Stimulated activated naive CD8-positive, alpha-beta T cell treated with anti-CD3 and anti-CD28 coated beads, Interleukin-15, amount 100 ng/mL, for 72 hours (primary cell): ENCODE results near the gene PCDHB12.
A peak's percentile ranks its signal among the peaks of the same experiment; 100 is the strongest.
"Not testable (repeated sequence)": the region's sequence is repeated elsewhere in the genome, so short reads cannot be mapped to it uniquely, and the experiment has no call there.

Experiments used
- ATAC-seq: fragments of 150-1000 bp; cut with Tn5 transposase; 2 replicates; pipeline ENCODE4 v1.10.0; 2021; ENCODE audit warnings: mild to moderate bottlenecking, moderate library complexity
- DNase-seq, 2 donors: peaks; one replicate each; pipeline ENCODE4 v3.0.0; 2021 to 2022
- H3K27ac Mint-ChIP-seq, 2 donors: one replicate each; pipeline ENCODE4 v1.8.0; 2022; ENCODE audit warnings: mild to moderate bottlenecking in 2 of 2, mixed read lengths in 2 of 2, moderate library complexity in 2 of 2
- H3K27me3 Mint-ChIP-seq: one replicate; pipeline ENCODE4 v1.8.0; 2022; ENCODE audit warnings: mixed read lengths
- H3K4me1 Mint-ChIP-seq: one replicate; pipeline ENCODE4 v1.8.0; 2022; ENCODE audit warnings: mild to moderate bottlenecking, mixed read lengths
- H3K4me3 Mint-ChIP-seq, 2 donors: one replicate each; pipeline ENCODE4 v1.8.0; 2022; ENCODE audit warnings: mild to moderate bottlenecking in 2 of 2, mixed read lengths in 2 of 2, moderate library complexity in 1 of 2
- H3K9me3 Mint-ChIP-seq, 2 donors: one replicate each; pipeline ENCODE4 v1.8.0; 2022; ENCODE audit warnings: mixed read lengths in 2 of 2

PCDHB12 gene

GRCh38 chr5:141225421-141225820 is 16.9 kb downstream of the PCDHB12 start:
- peaks cover 12% of the 10 kb centered on the region for H3K27me3 Mint-ChIP-seq
- not testable (repeated sequence) for DNase-seq, H3K27ac Mint-ChIP-seq, H3K4me3 Mint-ChIP-seq, H3K9me3 Mint-ChIP-seq, ATAC-seq, H3K4me1 Mint-ChIP-seq

GRCh38 chr5:141234109-141234667 is 25.7 kb downstream of the PCDHB12 start:
- Mint-ChIP-seq H3K4me3 (no peak overlapping the region), H3K9me3 (peaks cover 19 to 21% of the 10 kb centered on the region in 2 donors), H3K27ac (no peak overlapping the region), H3K4me1 (no peaks in the 10 kb centered on the region), H3K27me3 (peaks cover 25% of the 10 kb centered on the region)
- no peak for DNase-seq
- ATAC-seq: no peak

DNA sequence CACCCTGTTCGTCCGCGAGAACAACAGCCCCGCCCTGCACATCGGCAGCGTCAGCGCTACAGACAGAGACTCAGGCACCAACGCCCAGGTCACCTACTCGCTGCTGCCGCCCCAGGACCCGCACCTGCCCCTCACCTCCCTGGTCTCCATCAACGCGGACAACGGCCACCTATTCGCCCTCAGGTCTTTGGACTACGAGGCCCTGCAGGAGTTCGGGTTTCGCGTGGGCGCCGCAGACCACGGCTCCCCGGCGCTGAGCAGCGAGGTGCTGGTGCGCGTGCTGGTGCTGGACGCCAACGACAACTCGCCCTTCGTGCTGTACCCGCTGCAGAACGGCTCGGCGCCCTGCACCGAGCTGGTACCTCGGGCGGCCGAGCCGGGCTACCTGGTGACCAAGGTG is 27.4 kb downstream of the PCDHB12 start:
- not testable (repeated sequence) for DNase-seq, H3K27ac Mint-ChIP-seq, H3K4me3 Mint-ChIP-seq, ATAC-seq, H3K4me1 Mint-ChIP-seq
- Mint-ChIP-seq H3K9me3 (peaks cover 35 to 38% of the 10 kb centered on the region in 2 donors), H3K27me3 (peaks cover 42% of the 10 kb centered on the region)

DNA sequence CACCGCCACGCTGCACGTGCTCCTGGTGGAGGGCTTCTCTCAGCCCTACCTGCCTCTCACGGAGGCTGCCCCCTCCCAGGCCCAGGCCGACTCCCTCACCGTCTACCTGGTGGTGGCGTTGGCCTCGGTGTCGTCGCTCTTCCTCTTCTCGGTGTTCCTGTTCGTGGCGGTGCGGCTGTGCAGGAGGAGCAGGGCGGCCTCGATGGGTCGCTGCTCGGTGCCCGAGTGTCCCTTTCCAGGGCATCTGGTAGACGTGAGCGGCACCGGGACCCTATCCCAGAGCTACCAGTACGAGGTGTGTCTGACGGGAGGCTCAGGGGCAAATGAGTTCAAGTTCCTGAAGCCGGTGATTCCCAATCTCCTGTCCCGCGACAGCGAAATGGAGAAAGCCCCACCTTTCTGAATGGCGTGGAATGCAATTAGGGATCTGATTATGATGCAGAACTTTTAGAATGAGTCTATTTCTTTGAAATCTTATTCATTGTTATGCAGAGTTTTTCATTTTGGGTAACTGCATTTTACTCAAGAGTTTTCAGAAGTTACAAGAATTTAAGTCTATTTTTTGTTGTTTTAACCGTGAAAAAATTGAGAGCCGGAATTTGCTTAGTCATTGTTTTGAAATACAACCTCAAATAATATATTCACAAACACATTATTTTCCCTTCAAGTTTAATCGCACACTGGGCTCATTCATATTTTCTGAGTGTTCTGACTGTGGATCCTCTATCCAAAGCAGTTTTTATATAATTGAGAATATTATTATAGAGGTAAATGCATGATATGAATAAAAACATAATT is 28.2 kb downstream of the PCDHB12 start:
- ATAC-seq (no peak), DNase-seq (no peak)
- peaks cover 50% of the 10 kb centered on the region for H3K27me3 Mint-ChIP-seq
- H3K4me3 Mint-ChIP-seq: no peak overlapping the region
- H3K27ac Mint-ChIP-seq: no peak overlapping the region
- peaks cover 38 to 43% of the 10 kb centered on the region in 2 donors for H3K9me3 Mint-ChIP-seq
- no peaks in the 10 kb centered on the region for H3K4me1 Mint-ChIP-seq

DNA sequence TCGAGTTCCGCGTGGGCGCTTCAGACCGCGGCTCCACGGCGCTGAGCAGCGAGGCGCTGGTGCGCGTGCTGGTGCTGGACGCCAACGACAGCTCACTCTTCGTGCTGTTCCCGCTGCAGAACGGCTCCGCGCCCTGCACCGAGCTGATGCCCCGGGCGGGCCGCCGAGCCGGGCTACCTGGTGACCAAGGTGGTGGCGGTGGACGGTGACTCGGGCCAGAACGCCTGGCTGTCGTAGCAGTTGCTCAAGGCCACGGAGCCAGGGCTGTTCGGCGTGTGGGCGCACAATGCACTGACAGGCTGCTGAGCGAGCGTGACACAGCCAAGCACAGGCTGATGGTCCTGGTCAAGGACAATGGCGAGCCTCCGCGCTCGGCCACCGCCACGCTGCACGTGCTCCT is 33.0 kb downstream of the PCDHB12 start:
- no peak overlapping the region for H3K27ac Mint-ChIP-seq
- DNase-seq (no peak), ATAC-seq (no peak)
- no peak overlapping the region for H3K4me3 Mint-ChIP-seq
- H3K9me3 Mint-ChIP-seq: peaks cover 52 to 72% of the 10 kb centered on the region in 2 donors
- no peaks in the 10 kb centered on the region for H3K4me1 Mint-ChIP-seq
- H3K27me3 Mint-ChIP-seq: peaks cover 65% of the 10 kb centered on the region

- peaks cover 50% of the 10 kb centered on the region for H3K27me3 Mint-ChIP-seq
- H3K4me1 Mint-ChIP-seq: no peaks in the 10 kb centered on the region
- ATAC-seq: no peak
- peak within 1 kb of the TSS in 1 of 2 donors; percentile 46 for H3K4me3 Mint-ChIP-seq
- no peak within 1 kb of the TSS for H3K27ac Mint-ChIP-seq
- H3K9me3 Mint-ChIP-seq: peaks cover 53 to 77% of the 10 kb centered on the region in 2 donors
- peak in 1 of 2 donors; percentile 22 for DNase-seq
Observed at GRCh38 chr5:141245250-141245717, 36.8 kb downstream of the PCDHB12 start, which contains the start of gene PCDHB15. TSS of gene PCDHB15 (plus strand) at chr5:141245395. CDS start at chr5:141245579, 184 bp downstream.

GRCh38 chr5:141246971-141247370 is 38.5 kb downstream of the PCDHB12 start:
- Mint-ChIP-seq H3K9me3 (peaks cover 41 to 65% of the 10 kb centered on the region in 2 donors), H3K27me3 (peaks cover 33% of the 10 kb centered on the region)
- ATAC-seq, DNase-seq, H3K27ac Mint-ChIP-seq, H3K4me1 Mint-ChIP-seq, H3K4me3 Mint-ChIP-seq: not testable (repeated sequence)

GRCh38 chr5:141247434-141247833 is 38.9 kb downstream of the PCDHB12 start:
- not testable (repeated sequence) for H3K4me1 Mint-ChIP-seq, ATAC-seq, DNase-seq, H3K4me3 Mint-ChIP-seq, H3K27ac Mint-ChIP-seq
- Mint-ChIP-seq H3K27me3 (peaks cover 29% of the 10 kb centered on the region), H3K9me3 (peaks cover 40 to 62% of the 10 kb centered on the region in 2 donors)

DNA sequence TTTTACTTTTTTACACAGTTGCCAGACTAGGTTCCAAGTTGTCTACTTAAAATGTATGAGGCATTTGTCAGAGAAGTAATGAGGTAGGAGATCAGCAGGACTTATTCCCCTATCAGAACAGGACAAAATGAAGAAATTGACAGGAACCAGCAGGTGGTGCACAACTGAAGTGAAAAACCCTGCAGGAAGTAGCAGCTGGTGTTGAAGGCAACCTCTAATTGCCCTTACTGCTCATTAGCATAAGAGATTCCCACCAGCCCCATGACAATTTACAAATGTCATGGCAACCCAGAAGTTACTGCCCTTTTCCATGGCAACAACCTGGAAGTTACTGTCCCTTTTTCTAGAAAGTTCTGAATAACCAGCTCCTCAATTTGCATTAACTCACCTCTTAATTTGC is 42.1 kb downstream of the PCDHB12 start:
- Mint-ChIP-seq H3K27me3 (peaks cover under 1% of the 10 kb centered on the region), H3K27ac (no peak overlapping the region), H3K4me3 (no peak overlapping the region), H3K9me3 (peaks cover 36 to 44% of the 10 kb centered on the region in 2 donors), H3K4me1 (no peaks in the 10 kb centered on the region)
- DNase-seq: no peak
- no peak for ATAC-seq

DNA sequence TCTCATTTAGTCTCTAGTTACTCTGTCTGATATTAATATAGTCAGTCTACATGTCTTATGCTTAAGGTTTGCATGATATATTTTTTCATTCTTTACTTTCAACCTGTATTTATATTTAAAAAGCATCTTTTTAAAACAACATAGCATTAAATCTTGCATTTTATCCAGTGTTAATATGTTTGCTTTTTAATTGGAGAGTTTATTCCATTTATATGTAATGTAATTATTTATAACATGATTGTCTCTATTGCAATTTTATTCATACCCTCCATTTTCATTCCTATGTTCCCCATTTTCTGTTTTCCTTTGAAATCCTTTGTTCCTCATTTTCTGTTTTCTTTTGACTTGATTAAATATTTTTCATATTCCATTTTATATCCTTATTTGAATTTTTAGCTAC is 49.9 kb downstream of the PCDHB12 start:
- no peaks in the 10 kb centered on the region for H3K27me3 Mint-ChIP-seq
- H3K27ac Mint-ChIP-seq: no peak overlapping the region
- DNase-seq (no peak), ATAC-seq (no peak)
- H3K4me1 Mint-ChIP-seq: no peaks in the 10 kb centered on the region
- H3K4me3 Mint-ChIP-seq: no peak overlapping the region
- H3K9me3 Mint-ChIP-seq: peaks cover 54 to 70% of the 10 kb centered on the region in 2 donors

DNA sequence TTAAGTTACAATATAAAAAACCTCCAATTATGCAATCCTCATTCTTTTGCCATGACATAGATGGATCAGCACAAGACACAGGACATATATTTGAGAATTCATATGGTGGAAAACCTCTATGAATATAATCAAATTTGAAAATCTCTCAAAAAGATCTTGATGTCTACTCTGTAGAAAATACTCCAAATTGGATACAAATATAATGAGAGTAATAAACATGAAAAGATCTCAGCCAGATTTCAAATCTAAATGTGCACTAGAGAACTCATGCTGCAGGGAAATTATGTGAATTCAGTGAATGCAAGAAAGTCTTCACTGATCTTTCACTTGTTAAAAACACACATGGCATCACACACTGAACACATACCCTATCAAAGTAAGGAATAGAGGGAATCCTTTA is 50.4 kb downstream of the PCDHB12 start:
- H3K4me1 Mint-ChIP-seq: no peaks in the 10 kb centered on the region
- no peak for DNase-seq
- no peak for ATAC-seq
- H3K27me3 Mint-ChIP-seq: no peaks in the 10 kb centered on the region
- peaks cover 57 to 74% of the 10 kb centered on the region in 2 donors for H3K9me3 Mint-ChIP-seq
- no peak overlapping the region for H3K4me3 Mint-ChIP-seq
- H3K27ac Mint-ChIP-seq: no peak overlapping the region

GRCh38 chr5:141260458-141261237 is 52.1 kb downstream of the PCDHB12 start:
- Mint-ChIP-seq H3K4me1 (no peaks in the 10 kb centered on the region), H3K4me3 (no peak overlapping the region), H3K9me3 (peaks cover 52 to 75% of the 10 kb centered on the region in 2 donors), H3K27ac (no peak overlapping the region), H3K27me3 (no peaks in the 10 kb centered on the region)
- no peak for ATAC-seq
- no peak for DNase-seq

GRCh38 chr5:141261238-141261546 is 52.7 kb downstream of the PCDHB12 start:
- ATAC-seq: no peak
- Mint-ChIP-seq H3K27me3 (no peaks in the 10 kb centered on the region), H3K4me3 (no peak overlapping the region), H3K9me3 (peaks cover 55 to 75% of the 10 kb centered on the region in 2 donors), H3K4me1 (no peaks in the 10 kb centered on the region), H3K27ac (no peak overlapping the region)
- DNase-seq: no peak
